HepG2 (cell line): Measurements from ENCODE around the gene LILRB5. TPM values are rescaled to one million over a fixed set of nuclear protein-coding genes. Genes with fewer than 3 reads are reported as not detected.

ENCODE experiments used
- ATM ChIP-seq: fragments of 450-650 bp; IDR thresholded peaks from 2 replicates; pipeline ENCODE4 v1.7.1; 2017; ENCODE audit warnings: mild to moderate bottlenecking, borderline replicate concordance
- CENPT ChIP-seq: sonication (generic); formaldehyde crosslinking; IDR thresholded peaks from 2 replicates; pipeline ENCODE4 v1.8.0; 2022; ENCODE audit warnings: low read depth, mild to moderate bottlenecking, moderate library complexity, missing genetic modification reagents
- DMAP1 ChIP-seq: IDR thresholded peaks from 2 replicates; pipeline ENCODE4 v1.6.1; 2016
- FLYWCH1 ChIP-seq: sonication (generic); formaldehyde crosslinking; IDR thresholded peaks from 2 replicates; pipeline ENCODE4 v1.8.1; 2023; ENCODE audit warnings: mild to moderate bottlenecking, missing genetic modification reagents
- GRHL1 ChIP-seq: sonication (generic); formaldehyde crosslinking; conservative IDR thresholded peaks from 2 replicates; pipeline ENCODE4 v1.8.0; 2022; ENCODE audit warnings: missing genetic modification reagents
- HNRNPK ChIP-seq: fragments of 200-400 bp; formaldehyde crosslinking; IDR thresholded peaks from 2 replicates; pipeline ENCODE4 v1.6.1; 2018; ENCODE audit warnings: low read length, low read depth, moderate library complexity, mild to moderate bottlenecking; ENCODE audit not compliant: poor library complexity, severe bottlenecking
- KLF11 ChIP-seq: IDR thresholded peaks from 2 replicates; pipeline ENCODE4 v1.6.1; 2016; ENCODE audit warnings: missing compliant biosample characterization
- KLF12 ChIP-seq: sonication (generic); formaldehyde crosslinking; IDR thresholded peaks from 2 replicates; pipeline ENCODE4 v1.4.0; 2020; ENCODE audit warnings: missing genetic modification reagents, borderline replicate concordance
- NCOA2 ChIP-seq: sonication (generic); formaldehyde crosslinking; IDR thresholded peaks from 2 replicates; pipeline ENCODE4 v1.8.0; 2022; ENCODE audit warnings: inconsistent platforms
- NR2F2 ChIP-seq: IDR thresholded peaks from 2 replicates; pipeline ENCODE4 v1.6.1; 2012; ENCODE audit warnings: low read depth, inconsistent platforms, borderline replicate concordance
- SAFB2 ChIP-seq: sonication (generic); formaldehyde crosslinking; IDR thresholded peaks from 2 replicates; pipeline ENCODE4 v1.5.1; 2020; ENCODE audit warnings: missing genetic modification reagents, low read depth, mild to moderate bottlenecking, borderline replicate concordance
- SIN3A ChIP-seq: IDR thresholded peaks from 2 replicates; pipeline ENCODE4 v1.6.1; 2011; ENCODE audit warnings: low read depth, mild to moderate bottlenecking, control low read depth, low read length, borderline replicate concordance
- SMARCC2 ChIP-seq: fragments of 450-650 bp; IDR thresholded peaks from 2 replicates; pipeline ENCODE4 v1.6.1; 2017; ENCODE audit warnings: antibody characterized with exemption, mild to moderate bottlenecking
- SNRNP70 ChIP-seq: fragments of 200-400 bp; formaldehyde crosslinking; IDR thresholded peaks from 2 replicates; pipeline ENCODE4 v1.6.1; 2017; ENCODE audit warnings: mild to moderate bottlenecking, low read depth, low read length, moderate library complexity
- SRY ChIP-seq: sonication (generic); formaldehyde crosslinking; IDR thresholded peaks from 2 replicates; pipeline ENCODE4 v1.8.0; 2022; ENCODE audit warnings: mild to moderate bottlenecking, missing genetic modification reagents
- ZC3H4 ChIP-seq: sonication (generic); formaldehyde crosslinking; IDR thresholded peaks from 2 replicates; pipeline ENCODE4 v1.4.0; 2020; ENCODE audit warnings: missing genetic modification reagents, borderline replicate concordance
- ZNF225 ChIP-seq: sonication (generic); formaldehyde crosslinking; IDR thresholded peaks from 2 replicates; pipeline ENCODE4 v1.4.0; 2020; ENCODE audit warnings: mild to moderate bottlenecking, missing genetic modification reagents
- ZNF687 ChIP-seq: sonication (generic); formaldehyde crosslinking; IDR thresholded peaks from 2 replicates; pipeline ENCODE4 v1.5.1; 2020; ENCODE audit warnings: mild to moderate bottlenecking, missing genetic modification reagents, moderate library complexity
- ZNF768 ChIP-seq: sonication (generic); formaldehyde crosslinking; IDR thresholded peaks from 2 replicates; pipeline ENCODE4 v1.4.0; 2020; ENCODE audit warnings: missing genetic modification reagents
- ZNF776 ChIP-seq: sonication (generic); formaldehyde crosslinking; IDR thresholded peaks from 2 replicates; pipeline ENCODE4 v1.4.0; 2020; ENCODE audit warnings: mild to moderate bottlenecking, missing genetic modification reagents
- ZNF800 ChIP-seq: sonication (generic); formaldehyde crosslinking; IDR thresholded peaks from 2 replicates; pipeline ENCODE4 v1.4.0; 2020; ENCODE audit warnings: missing genetic modification reagents
- ZNF879 ChIP-seq: sonication (generic); formaldehyde crosslinking; IDR thresholded peaks from 2 replicates; pipeline ENCODE4 v1.8.1; 2023; ENCODE audit warnings: missing genetic modification reagents
- ZSCAN20 ChIP-seq: sonication (generic); formaldehyde crosslinking; IDR thresholded peaks from 2 replicates; pipeline ENCODE4 v1.4.0; 2020; ENCODE audit warnings: missing genetic modification reagents, mild to moderate bottlenecking, borderline replicate concordance
- polyA plus RNA-seq, 8 experiments: library from polyadenylated mRNA; depleted of rRNA in 3 of 8; stranded (reverse) in 7 of 8; unstranded in 1 of 8; fragments of >200 nt; fragmentation: Illumina TruSeq in 4 of 8; extraction: Trizol in 4 of 8; gene quantifications; 2 replicates each; pipeline versions ENCODE4 v1.2.1 to v1.2.3, GENCODE V29; 2011 to 2016; ENCODE audit warnings: low read depth in 4 of 8, missing spikeins in 1 of 8, mixed read lengths in 1 of 8; ENCODE audit not compliant: insufficient read depth in 1 of 8
- total RNA-seq, 5 experiments: library from RNA; depleted of rRNA; stranded (reverse); fragments of >200 nt; fragmentation: Illumina TruSeq; extraction: Trizol; gene quantifications; 2 replicates each; pipeline ENCODE4 v1.2.3, GENCODE V29; 2016; ENCODE audit warnings: low read depth in 1 of 5

The LILRB5 gene
- total and polyA plus RNA-seq, 2 of the 13 experiments (the other 11 are each of a cell fraction or from before 2014, with no cell fraction given) = not detected

- TF ChIP-seq FLYWCH1 (CRISPR knock-in tag) (no peak), ZNF225 (CRISPR knock-in tag) (0 out of 2 replicates have a peak, but pooled peaks have one; percentile 47), CENPT (CRISPR knock-in tag) (no peak), SRY (CRISPR knock-in tag) (0 out of 2 replicates have a peak, but pooled peaks have one; percentile 10), ZC3H4 (CRISPR knock-in tag) (no peak), ZNF879 (CRISPR knock-in tag) (no peak), SAFB2 (CRISPR knock-in tag) (no peak), SMARCC2 (no peak), ATM (no peak), NR2F2 (no peak; the same call in 1 of the 2 replicates), ZNF800 (CRISPR knock-in tag) (no peak), ZNF768 (CRISPR knock-in tag) (no peak; the same call in 1 of the 2 replicates), GRHL1 (CRISPR knock-in tag) (no peak), NCOA2 (CRISPR knock-in tag) (peak; percentile 75), HNRNPK (no peak), KLF11 (no peak), SNRNP70 (no peak), ZNF776 (CRISPR knock-in tag) (no peak), ZSCAN20 (CRISPR knock-in tag) (no peak), KLF12 (CRISPR knock-in tag) (no peak), SIN3A (no peak; the same call in 1 of the 2 replicates), ZNF687 (CRISPR knock-in tag) (peak; percentile 71), DMAP1 (no peak)
Observed at GRCh38 chr19:54207983-54208783, 48.9 kb downstream of the LILRB5 start (continued).
